Heart left ventricle (tissue), 13 donors: Measurements from ENCODE around the gene CCL23.

Experiments
- CTCF ChIP-seq, 12 donors: fragments of 200-600 bp; sonication (generic) in 4 of 12; IDR thresholded peaks; one replicate each; pipeline versions ENCODE4 v1.5.0 to v1.8.0; 2018 to 2022; ENCODE audit warnings: antibody characterized with exemption in 12 of 12, mild to moderate bottlenecking in 5 of 12
- POLR2A ChIP-seq, 2 donors: fragments of 450-650 bp; IDR thresholded peaks; one replicate each; pipeline ENCODE4 v1.6.1; 2017; ENCODE audit warnings: antibody characterized with exemption in 2 of 2, mild to moderate bottlenecking in 2 of 2, moderate library complexity in 2 of 2
- donor health status: ischemic (EF 13 %, LVEDD 7.1; RV severe dilation, severe dysfunction).
- donor health status: DM: no; HTN: yes; CAD: no.
- donor health status: DM: no; HTN: no; CAD: no.
- donor health status: ischemic (EF 25% LVEDD 6.9; RV normal size, moderate dysfunction).
- donor health status: ischemic (EF 25% LVEDD 5.7; RV mildly dilated, moderate dysfunction).
- donor health status: ischemic (EF 35%, LVEDD 5.7; RV mildly dilated, moderate dysfunction).
- donor health status: nonischemic (EF 11% LVEDD 7.7; RV severe dilation, severe dysfunction).
- donor health status: DM: yes; HTN: yes; CAD: no.
- donor health status: PGD.
- donor health status: ischemic (EF 29% LVEDD 5.4; RV normal size, mild dysfunction).
- donor health status: nonischemic (EF 23%, LVEDD 6.1; RV moderate dilation, normal function).

- TF ChIP-seq CTCF (IDR thresholded peaks at IDR 0.05) (no peak), POLR2A (IDR thresholded peaks at IDR 0.05) (no peak)
Measured at GRCh38 chr17:36063786-36064541, 46.2 kb upstream of the CCL23 start, which contains the start of gene CCL18.
